A673 (cell line): ENCODE data around the gene COL8A1. TPM values are rescaled to one million over a fixed set of nuclear protein-coding genes. Genes with fewer than 3 reads are reported as not detected.

Source experiments
- BruUV-seq: library from RNA; stranded (reverse); fragments of 400-500 nt; replicated peaks from 2 replicates; lab custom pipeline; 2021; lab: Mats Ljungman, UMichigan
- CTCF ChIA-PET: fragments of 300-600 bp; sonication (Branson Sonifier 250); formaldehyde crosslinking; loops from one replicate; lab custom pipeline; 2022; ENCODE audit warnings: antibody characterized with exemption; lab: Charles Lee
- POLR2A ChIA-PET: fragments of 300-600 bp; sonication (Branson Sonifier 250); formaldehyde crosslinking; loops from one replicate; lab custom pipeline; 2022; ENCODE audit warnings: antibody characterized with exemption; ENCODE audit not compliant: low non-redundant PET; lab: Charles Lee
- DNase-seq: peaks from one replicate; pipeline ENCODE4 v3.0.0-alpha.2; 2015; ENCODE audit warnings: low spot score
- H3K27ac ChIP-seq: fragments of 200-600 bp; sonication (generic); 2 replicates; pipeline ENCODE4 v1.5.1; 2016; ENCODE audit warnings: mixed run types, low read depth, mild to moderate bottlenecking, mixed read lengths, antibody characterized with exemption, low read length; ENCODE audit not compliant: poor library complexity, severe bottlenecking
- H3K27me3 ChIP-seq: fragments of 200-600 bp; sonication (generic); replicated peaks from 2 replicates; pipeline ENCODE4 v1.6.1; 2017; ENCODE audit warnings: mixed run types, low read depth, mild to moderate bottlenecking, mixed read lengths, antibody characterized with exemption, low read length; ENCODE audit not compliant: insufficient read depth, poor library complexity
- H3K36me3 ChIP-seq: fragments of 200-600 bp; sonication (generic); 2 replicates; pipeline ENCODE4 v1.6.1; 2016; ENCODE audit warnings: mixed run types, mild to moderate bottlenecking, mixed read lengths, antibody characterized with exemption, low read length; ENCODE audit not compliant: insufficient read depth, poor library complexity, severe bottlenecking
- H3K4me1 ChIP-seq: fragments of 200-600 bp; sonication (generic); 2 replicates; pipeline ENCODE4 v1.6.1; 2017; ENCODE audit warnings: mixed run types, mild to moderate bottlenecking, mixed read lengths, antibody characterized with exemption, low read length; ENCODE audit not compliant: insufficient read depth, poor library complexity, severe bottlenecking
- H3K4me3 ChIP-seq: fragments of 200-600 bp; sonication (generic); 2 replicates; pipeline ENCODE4 v1.5.1; 2016; ENCODE audit warnings: low read depth, mixed run types, mild to moderate bottlenecking, mixed read lengths, low read length; ENCODE audit not compliant: poor library complexity, severe bottlenecking
- H3K9me3 ChIP-seq: fragments of 200-600 bp; sonication (generic); 2 replicates; pipeline ENCODE4 v1.6.1; 2016; ENCODE audit warnings: mixed run types, low read depth, mild to moderate bottlenecking, mixed read lengths, antibody characterized with exemption, low read length; ENCODE audit not compliant: poor library complexity, severe bottlenecking
- CTCF ChIP-seq: fragments of 300-800, 200-600 bp; sonication (generic); conservative IDR thresholded peaks from 2 replicates; pipeline ENCODE4 v1.5.1; 2017; ENCODE audit warnings: low read depth, mild to moderate bottlenecking, antibody characterized with exemption, low read length, moderate library complexity, mixed read lengths
- EZH2 ChIP-seq: fragments of 200-600 bp; sonication (generic); IDR thresholded peaks from 2 replicates; pipeline ENCODE4 v1.6.1; 2017; ENCODE audit warnings: borderline replicate concordance, low read depth, mild to moderate bottlenecking, mixed read lengths, antibody characterized with exemption, low read length; ENCODE audit not compliant: poor library complexity, severe bottlenecking
- intact Hi-C: fragments of 100-400 bp; cut with micrococcal nuclease; formaldehyde crosslinking; loops from one replicate; pipeline ENCODE4 v1.10.0; 2022; ENCODE audit not compliant: unreplicated experiment
- total RNA-seq: library from RNA; stranded (reverse); gene quantifications from 2 replicates; pipeline ENCODE4 v1.2.3, GENCODE V29; 2021

Gene COL8A1
- total RNA-seq, 1 experiment from 2014 or later, result 2.5 TPM

GRCh38 chr3:99760031-99760430, 121.6 kb downstream of the COL8A1 start:
- ChIA-PET CTCF (no interaction called here), POLR2A (no interaction called here)
- DNase-seq, result no peak
- Histone ChIP-seq H3K27ac (no peak overlapping the region), H3K4me3 (no peak overlapping the region), H3K36me3 (no peaks in the 10 kb centered on the region), H3K4me1 (no peaks in the 10 kb centered on the region), H3K27me3 (peaks cover 6% of the 10 kb centered on the region), H3K9me3 (no peaks in the 10 kb centered on the region)
- BruUV-seq, result no TSS peak
- intact Hi-C loops, result no loop called here
- TF ChIP-seq EZH2, result no peak
- no peak for TF ChIP-seq CTCF

- no peaks in the 10 kb centered on the region for H3K9me3 ChIP-seq
- intact Hi-C loops, result no loop called here
- BruUV-seq, result no TSS peak
- no peaks in the 10 kb centered on the region for H3K36me3 ChIP-seq
- peaks cover 6% of the 10 kb centered on the region for H3K27me3 ChIP-seq
- no peak overlapping the region for H3K27ac ChIP-seq
- no peaks in the 10 kb centered on the region for H3K4me1 ChIP-seq
- POLR2A ChIA-PET, result no interaction called here
- TF ChIP-seq CTCF, result no peak
- no peak for TF ChIP-seq EZH2
- no peak overlapping the region for H3K4me3 ChIP-seq
- CTCF ChIA-PET, result no interaction called here
- no peak for DNase-seq
These were observed 122.2 kb downstream of the COL8A1 start for GRCh38 chr3:99760629-99761028.

GRCh38 chr3:99761415-99762165, 123.2 kb downstream of the COL8A1 start:
- Histone ChIP-seq H3K36me3 (no peaks in the 10 kb centered on the region), H3K4me3 (no peak overlapping the region), H3K9me3 (no peaks in the 10 kb centered on the region), H3K4me1 (no peaks in the 10 kb centered on the region), H3K27me3 (peaks cover 6% of the 10 kb centered on the region), H3K27ac (no peak overlapping the region)
- ChIA-PET CTCF (no interaction called here), POLR2A (no interaction called here)
- TF ChIP-seq EZH2 (no peak), CTCF (no peak)
- no TSS peak for BruUV-seq
- DNase-seq, result no peak
- intact Hi-C loops, result no loop called here
